NCI-H2196 treated with DMSO at 0.1 percent for 48 hours (cell line): ENCODE results near the gene SHC3.

Source experiments
- DNase-seq: peaks from one replicate; lab custom pipeline; 2025; ENCODE audit not compliant: unreplicated experiment; lab: John Stamatoyannopoulos, UW

Gene SHC3

DNA sequence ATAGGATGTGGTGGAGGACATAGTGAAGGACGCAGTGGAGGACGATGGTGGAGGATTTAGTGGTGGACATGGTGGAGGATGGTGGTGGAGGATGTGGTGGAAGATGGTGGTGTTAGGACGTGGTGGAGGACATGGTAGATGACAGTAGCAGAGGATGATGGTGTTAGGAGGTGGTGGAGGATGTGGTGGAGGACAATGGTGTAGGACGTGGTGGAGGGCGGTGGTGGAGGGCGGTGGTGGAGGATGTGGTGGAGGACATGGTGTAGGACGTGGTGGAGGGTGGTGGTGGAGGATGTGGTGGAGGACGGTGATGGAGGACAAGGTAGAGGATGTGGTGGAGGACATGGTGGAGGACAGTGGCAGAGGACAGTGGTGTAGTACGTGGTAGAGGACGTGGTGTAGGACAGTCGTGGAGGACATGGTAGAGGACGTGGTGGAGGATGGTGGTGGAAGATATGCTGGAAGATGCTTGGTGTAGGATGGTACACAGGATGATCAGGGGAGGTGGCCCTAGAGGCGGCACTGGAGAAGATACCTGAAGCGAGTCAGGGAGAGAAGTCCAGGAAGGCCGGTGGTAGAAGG lies 118.6 kb downstream of the SHC3 start:
- no peak for DNase-seq

DNA sequence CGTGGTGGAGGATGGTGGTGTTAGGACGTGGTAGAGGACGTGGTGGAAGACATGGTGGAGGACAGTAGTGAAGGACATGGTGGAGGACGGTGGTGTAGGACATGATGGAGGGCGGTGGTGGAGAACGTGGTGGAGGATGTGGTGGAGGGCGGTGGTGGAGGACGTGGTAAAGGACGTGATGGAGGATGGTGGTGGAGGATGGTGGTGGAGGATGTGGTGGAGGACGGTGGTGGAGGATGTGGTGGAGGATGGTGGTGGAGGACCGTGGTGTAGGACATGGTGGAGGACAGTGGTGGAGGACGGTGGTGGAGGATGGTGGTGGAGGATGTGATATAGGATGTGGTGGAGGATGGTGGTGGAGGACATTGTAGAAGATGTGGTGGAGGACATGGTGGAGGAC lies 119.7 kb downstream of the SHC3 start:
- DNase-seq = no peak

DNA sequence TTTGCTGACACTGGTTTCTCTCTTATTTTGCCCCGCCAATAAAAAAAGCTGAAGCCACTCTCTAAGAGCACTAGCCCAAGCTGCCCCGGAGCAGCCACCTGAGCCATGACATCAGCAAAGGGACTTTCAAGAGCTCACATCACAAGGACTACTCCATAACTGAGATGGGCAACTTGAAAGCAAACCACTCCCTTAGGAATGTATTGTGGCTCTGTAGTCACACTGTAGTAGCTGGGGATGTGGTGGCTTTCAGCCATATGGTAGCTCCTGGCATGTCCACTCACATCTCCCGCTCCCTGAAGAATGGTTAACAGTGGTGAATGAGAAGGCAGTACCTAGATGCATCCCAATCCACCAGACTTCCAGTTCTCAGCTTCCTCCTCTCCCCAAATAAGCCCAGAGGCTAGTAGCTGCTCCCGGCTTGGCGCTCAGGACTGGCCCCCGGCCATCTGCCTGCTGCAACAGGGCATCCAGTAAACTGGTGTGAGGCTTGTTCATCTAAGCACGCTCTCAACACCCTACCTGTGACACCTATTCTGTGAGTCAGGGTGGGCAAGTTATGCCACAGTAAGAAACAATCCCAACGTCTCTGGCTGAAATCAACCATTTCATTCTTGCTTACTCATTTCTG lies 123.6 kb downstream of the SHC3 start:
- no peak for DNase-seq

GRCh38 chr9:89053301-89053700 lies 125.3 kb downstream of the SHC3 start:
- no peak for DNase-seq

DNA sequence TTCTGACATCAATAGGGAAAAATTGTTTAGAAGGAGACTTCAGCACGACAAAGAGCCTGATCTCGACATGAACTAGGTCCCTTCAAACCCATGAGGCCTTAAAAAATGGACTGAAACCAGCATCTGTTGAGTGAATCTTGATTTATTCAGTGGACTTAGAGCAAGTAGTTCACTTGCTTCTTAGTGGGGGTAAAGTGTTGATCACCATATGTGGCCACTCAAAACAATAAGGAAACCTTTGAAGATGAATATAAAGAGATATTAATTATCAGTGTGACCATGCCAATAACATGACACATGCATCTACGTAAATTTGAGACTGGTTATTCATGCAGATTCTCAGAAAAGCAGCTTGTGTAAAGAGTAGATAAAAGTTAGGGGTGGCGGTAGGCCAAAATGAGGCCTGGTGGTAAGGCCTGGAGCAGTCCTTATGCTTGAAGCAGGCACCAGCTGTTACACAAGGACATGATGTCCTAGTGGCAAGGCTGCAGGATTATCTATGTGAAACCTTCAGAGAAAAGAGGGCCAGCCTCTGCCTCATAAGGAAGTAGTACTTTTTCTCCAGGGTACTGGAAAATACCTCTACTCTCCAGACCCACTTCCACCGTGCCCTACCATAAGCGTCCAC lies 126.0 kb downstream of the SHC3 start:
- no peak for DNase-seq

GRCh38 chr9:89051421-89052025 lies 127.1 kb downstream of the SHC3 start:
- no peak for DNase-seq

GRCh38 chr9:89049646-89050045 lies 129.0 kb downstream of the SHC3 start:
- no peak for DNase-seq

DNA sequence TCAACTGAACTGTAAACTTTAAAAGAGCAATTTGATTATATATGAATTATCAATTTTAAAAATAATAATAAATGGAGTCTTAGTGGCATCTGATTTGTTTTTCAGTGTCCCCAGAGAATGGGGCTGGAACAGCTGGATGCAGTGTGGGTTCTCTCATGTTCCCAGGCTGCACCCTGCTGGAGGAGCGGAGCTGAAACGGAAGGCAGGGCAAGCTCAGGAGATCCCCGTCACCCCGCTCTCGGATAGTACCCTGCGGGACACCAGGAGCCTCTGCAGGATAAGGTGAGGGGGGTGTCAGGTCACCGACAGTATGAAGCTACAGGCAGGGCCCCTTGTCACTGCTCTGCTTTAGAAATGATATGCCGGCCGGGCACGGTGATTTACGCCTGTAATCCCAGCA lies 130.0 kb downstream of the SHC3 start:
- no peak for DNase-seq

DNA sequence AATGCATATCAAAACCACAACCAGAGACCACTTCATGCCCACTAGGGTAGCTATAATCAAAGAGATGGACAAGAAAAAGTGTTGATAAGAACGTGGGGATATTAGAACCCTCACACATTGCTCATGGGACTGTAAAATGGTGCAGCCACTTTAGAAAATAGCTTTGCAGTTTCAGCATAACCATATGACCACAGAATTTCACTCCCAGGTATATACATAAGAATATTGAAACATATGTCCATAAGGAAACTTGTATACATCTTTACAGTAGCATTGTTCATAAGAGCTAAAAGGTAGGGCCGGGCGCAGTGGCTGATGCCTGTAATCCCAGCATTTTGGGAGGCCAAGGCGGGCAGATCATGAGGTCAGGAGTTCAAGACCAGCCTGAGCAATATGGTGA lies 131.0 kb downstream of the SHC3 start:
- DNase-seq = no peak

DNA sequence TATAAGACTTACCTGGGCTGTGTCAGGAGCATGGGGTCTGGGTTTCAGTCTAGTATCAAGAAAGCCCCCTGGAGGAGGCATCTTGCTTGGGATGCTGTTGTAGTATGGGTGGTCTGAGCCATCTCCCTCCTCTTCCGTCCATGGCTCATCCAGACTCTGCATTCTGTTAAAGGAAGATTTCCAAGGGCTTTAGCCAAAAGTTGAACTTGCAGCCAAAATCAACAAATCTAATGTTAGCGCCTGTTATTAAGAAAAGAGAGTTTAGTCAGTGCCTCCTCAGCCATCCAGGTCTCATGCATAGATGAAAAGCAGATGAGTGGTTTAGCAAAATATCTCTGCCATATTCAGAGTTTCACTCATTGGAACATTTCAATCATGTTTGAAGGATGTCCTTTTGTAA lies 131.8 kb downstream of the SHC3 start:
- no peak for DNase-seq

DNA sequence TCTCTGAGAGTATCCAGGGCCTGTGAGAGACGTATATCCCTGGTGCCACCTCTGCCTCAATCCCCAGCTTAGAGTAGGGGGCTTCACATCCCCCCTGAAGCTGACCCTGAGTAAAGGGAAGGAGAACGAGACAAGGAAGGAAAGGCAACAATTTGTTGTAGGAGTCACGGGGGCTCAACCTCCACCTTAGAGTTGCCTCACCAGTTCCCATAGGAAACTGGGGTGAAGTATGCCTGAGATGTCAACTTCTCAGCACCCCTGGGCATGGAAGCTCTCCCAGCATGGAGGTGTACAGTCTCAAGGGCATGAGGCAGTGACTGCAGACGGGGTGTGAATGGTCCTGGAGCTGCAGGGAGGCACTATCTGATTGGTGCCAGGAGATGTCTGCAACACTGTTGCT lies 133.7 kb downstream of the SHC3 start:
- DNase-seq = no peak

- DNase-seq = no peak
Observed at GRCh38 chr9:89044104-89044503, 134.5 kb downstream of the SHC3 start.

GRCh38 chr9:89042984-89043383 lies 135.6 kb downstream of the SHC3 start:
- DNase-seq = no peak

DNA sequence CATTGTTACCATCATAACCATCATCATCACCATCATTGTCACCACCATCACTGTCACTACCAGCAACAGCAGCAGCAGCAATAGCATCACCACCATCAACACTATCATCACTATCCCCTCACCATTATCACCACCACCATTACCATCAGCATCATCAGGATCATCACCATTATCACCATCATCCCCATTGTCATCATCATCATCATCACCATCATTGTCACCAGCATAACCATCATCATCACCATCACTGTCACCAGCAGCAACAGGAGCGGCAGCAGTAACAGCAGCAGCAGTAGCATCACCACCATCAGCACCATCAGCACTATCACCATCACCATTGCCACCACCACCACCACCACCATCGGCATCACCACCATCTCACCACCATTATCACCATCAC lies 139.0 kb downstream of the SHC3 start:
- no peak for DNase-seq

DNA sequence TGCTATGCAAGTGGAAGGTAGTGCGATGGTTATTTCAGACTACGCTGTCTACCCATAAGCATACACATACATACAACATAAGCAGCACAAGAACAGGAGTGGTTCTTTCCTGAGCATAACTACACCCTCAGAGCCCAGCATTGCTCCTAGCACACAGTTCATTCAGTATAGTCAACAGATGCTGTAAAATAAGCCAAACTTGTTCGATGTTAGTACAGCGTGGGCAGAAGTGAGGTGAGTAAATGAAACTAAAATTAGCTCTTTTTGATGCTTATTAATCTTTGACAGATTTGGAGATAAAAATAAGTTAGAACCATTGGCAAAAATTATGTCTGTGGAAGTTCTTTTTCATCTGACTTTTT lies 139.5 kb downstream of the SHC3 start:
- DNase-seq = no peak

DNA sequence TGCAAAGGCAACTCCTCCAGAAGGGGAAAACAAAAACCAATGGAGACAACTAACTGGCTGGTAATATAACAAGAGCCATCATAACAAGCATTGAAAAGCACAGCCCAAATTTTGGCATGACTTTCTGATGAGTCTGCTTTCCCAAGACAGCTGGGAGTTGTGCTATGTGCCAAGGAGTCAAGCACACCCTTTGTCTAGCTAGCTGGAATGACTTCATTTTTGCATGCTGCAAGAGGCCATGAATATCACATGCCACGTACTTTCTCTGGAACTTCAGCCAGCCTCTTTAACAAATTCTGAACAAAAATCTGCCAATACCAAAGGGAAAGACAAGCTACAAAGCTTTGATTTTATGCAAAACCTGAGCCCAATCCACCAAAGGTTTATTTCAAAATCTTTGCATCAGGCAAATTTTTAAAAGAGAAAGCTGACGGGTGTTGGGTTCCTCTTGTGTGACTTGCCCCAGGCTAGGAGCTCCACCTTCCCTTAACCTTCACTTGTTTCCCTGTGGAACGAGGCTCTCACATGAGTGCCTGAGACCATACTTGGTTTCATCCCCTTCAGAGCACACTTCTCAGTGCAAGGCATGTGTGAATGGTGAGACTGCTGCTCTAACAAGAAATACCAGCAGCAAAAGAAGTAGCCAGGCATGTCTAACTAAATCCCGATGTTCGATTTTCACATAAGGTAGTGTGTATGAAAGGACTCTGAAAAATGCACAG lies 140.1 kb downstream of the SHC3 start:
- no peak for DNase-seq

GRCh38 chr9:89037891-89038290 lies 140.7 kb downstream of the SHC3 start:
- DNase-seq = no peak

- DNase-seq = no peak
Observed at GRCh38 chr9:89037346-89037745, 141.3 kb downstream of the SHC3 start.

GRCh38 chr9:89036891-89037290 lies 141.7 kb downstream of the SHC3 start:
- DNase-seq = no peak

GRCh38 chr9:89036383-89036782 lies 142.2 kb downstream of the SHC3 start:
- no peak for DNase-seq

DNA sequence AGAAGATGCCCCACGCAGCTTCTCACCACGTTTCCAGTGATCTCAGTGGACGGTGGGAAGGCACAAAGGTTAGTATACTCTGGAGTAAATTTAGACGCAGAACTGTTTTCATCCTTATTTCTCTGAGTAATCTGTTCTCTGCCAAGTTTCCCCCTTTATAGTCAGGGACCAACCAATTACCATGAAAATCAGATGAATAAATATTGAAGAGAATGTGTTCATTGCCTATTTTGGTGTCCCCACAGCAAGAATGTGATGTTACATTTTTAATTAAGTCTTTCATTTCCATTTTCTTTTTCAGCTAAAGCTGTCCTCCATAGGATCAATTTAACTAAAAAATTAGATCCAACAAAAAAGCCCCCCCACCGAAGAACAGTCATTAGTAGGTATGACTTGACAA lies 146.0 kb downstream of the SHC3 start:
- DNase-seq = no peak

DNA sequence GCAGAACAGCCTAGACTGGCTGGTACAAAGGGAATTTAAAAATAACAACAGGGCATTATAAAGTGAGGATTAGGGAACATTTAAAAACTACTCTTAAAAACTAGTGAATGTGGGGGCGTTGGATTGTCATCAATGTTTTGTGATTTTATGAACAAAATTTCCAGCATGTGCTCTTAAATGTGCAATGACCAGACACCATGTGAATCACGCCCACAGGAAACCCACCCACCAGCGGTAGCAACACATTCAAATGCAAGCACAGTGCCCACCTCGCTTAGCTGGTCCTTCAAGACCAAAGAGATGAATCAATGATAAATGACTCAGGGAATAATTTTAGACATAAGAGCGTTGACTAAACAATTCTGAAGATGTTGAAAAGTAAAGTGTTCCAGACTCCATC lies 146.4 kb downstream of the SHC3 start:
- no peak for DNase-seq
